Keratinocyte (primary cell): ENCODE data around the gene ABCA3. TPM values are rescaled to one million over a fixed set of nuclear protein-coding genes. Genes with fewer than 3 reads are reported as not detected.

ENCODE experiments used
- DNase-seq: peaks from one replicate; pipeline ENCODE4 v3.0.0-alpha.2; 2011; ENCODE audit warnings: low read depth, missing footprints, low spot score
- FAIRE-seq: peaks from 2 replicates; lab custom pipeline; 2011; peaks lifted over from hg19 to GRCh38; lab: Jason Lieb, UNC
- H2AFZ ChIP-seq: 2 replicates; pipeline ENCODE4 v1.6.0; 2012; ENCODE audit warnings: low read length, control low read depth, inconsistent platforms; ENCODE audit not compliant: control insufficient read depth
- H3K27ac ChIP-seq: 2 replicates; pipeline ENCODE4 v1.5.1; 2011; ENCODE audit warnings: low read length; ENCODE audit not compliant: control insufficient read depth, insufficient read depth
- H3K27me3 ChIP-seq: 3 replicates; pipeline ENCODE4 v1.6.0; 2011; ENCODE audit warnings: low read length; ENCODE audit not compliant: control insufficient read depth, insufficient read depth; ENCODE audit errors: extremely low read depth
- H3K36me3 ChIP-seq, 2 experiments: 2 replicates in 1 of 2; 3 replicates in 1 of 2; pipeline ENCODE4 v1.5.1; 2011; ENCODE audit warnings: low read length in 2 of 2, mild to moderate bottlenecking in 1 of 2; ENCODE audit not compliant: control insufficient read depth in 2 of 2, insufficient read depth in 2 of 2; ENCODE audit errors: extremely low read depth in 1 of 2
- H3K4me1 ChIP-seq: 3 replicates; pipeline ENCODE4 v1.5.1; 2011; ENCODE audit warnings: low read length; ENCODE audit not compliant: control insufficient read depth, insufficient read depth; ENCODE audit errors: extremely low read depth
- H3K4me2 ChIP-seq: 3 replicates; pipeline ENCODE4 v1.6.0; 2011; ENCODE audit warnings: low read depth, low read length; ENCODE audit not compliant: control insufficient read depth, insufficient read depth; ENCODE audit errors: extremely low read depth
- H3K4me3 ChIP-seq, 3 experiments: fragments of 200-600 bp in 1 of 3; sonication (generic) in 1 of 3; 2 replicates in 2 of 3; 3 replicates in 1 of 3; pipeline ENCODE4 v1.5.1; 2011 to 2016; ENCODE audit warnings: low read length in 3 of 3, mild to moderate bottlenecking in 3 of 3, control low read depth in 2 of 3, inconsistent platforms in 1 of 3, low read depth in 1 of 3, mixed read lengths in 1 of 3, mixed run types in 1 of 3, moderate library complexity in 1 of 3; ENCODE audit not compliant: control insufficient read depth in 2 of 3, insufficient read depth in 2 of 3; ENCODE audit errors: extremely low read depth in 1 of 3
- H3K79me2 ChIP-seq: 2 replicates; pipeline ENCODE4 v1.6.0; 2012; ENCODE audit warnings: low read length; ENCODE audit not compliant: control insufficient read depth, insufficient read depth
- H3K9ac ChIP-seq: 3 replicates; pipeline ENCODE4 v1.6.0; 2011; ENCODE audit warnings: low read length; ENCODE audit not compliant: control insufficient read depth, insufficient read depth; ENCODE audit errors: extremely low read depth
- H3K9me1 ChIP-seq: 3 replicates; pipeline ENCODE4 v1.6.0; 2011; ENCODE audit warnings: low read length; ENCODE audit not compliant: control insufficient read depth, insufficient read depth; ENCODE audit errors: extremely low read depth
- H3K9me3 ChIP-seq: 2 replicates; pipeline ENCODE4 v1.5.1; 2012; ENCODE audit warnings: low read depth, low read length; ENCODE audit not compliant: control insufficient read depth
- H4K20me1 ChIP-seq: 3 replicates; pipeline ENCODE4 v1.6.0; 2011; ENCODE audit warnings: low read length; ENCODE audit not compliant: control insufficient read depth, insufficient read depth; ENCODE audit errors: extremely low read depth
- CTCF ChIP-seq, 3 experiments: IDR thresholded peaks in 1 of 3; conservative IDR thresholded peaks in 1 of 3; optimal IDR thresholded peaks in 1 of 3; 2 replicates in 2 of 3; 3 replicates in 1 of 3; pipeline versions ENCODE3 to v1.5.1; 2011; ENCODE audit warnings: low read length in 3 of 3, mild to moderate bottlenecking in 3 of 3, moderate library complexity in 2 of 3, control low read depth in 1 of 3, inconsistent platforms in 1 of 3; ENCODE audit not compliant: insufficient read depth in 2 of 3; ENCODE audit errors: extremely low read depth in 1 of 3
- EZH2 ChIP-seq: IDR thresholded peaks from one replicate; pipeline ENCODE4 v1.6.1; 2012; ENCODE audit warnings: inconsistent platforms, mild to moderate bottlenecking, low read length, moderate library complexity
- dilution Hi-C: fragments of 300-500 bp; cut with MboI; formaldehyde crosslinking; loops from one replicate; pipeline ENCODE4 v1.7.0; 2020; ENCODE audit warnings: low sequenced_read_pairs; ENCODE audit not compliant: extremely low pct_ligation_motif_present
- polyA plus RNA-seq, 5 experiments: library from polyadenylated mRNA; depleted of rRNA in 3 of 5; stranded (reverse) in 3 of 5; stranded (forward) in 1 of 5; unstranded in 1 of 5; fragments of >200 nt; gene quantifications; 1 replicate in 1 of 5; 2 replicates in 3 of 5; 3 replicates in 1 of 5; pipeline versions ENCODE4 v1.2.1 to v1.2.3, GENCODE V29; 2011 to 2012; ENCODE audit warnings: missing spikeins in 2 of 5, low read depth in 1 of 5, low replicate concordance in 1 of 5

Gene ABCA3
- polyA plus RNA-seq, 1 donor (not counting 4 experiments of a cell fraction or from before 2014, with no cell fraction given), result 0.08 TPM

GRCh38 chr16:2270588-2271470, 69.7 kb downstream of the ABCA3 start:
- Histone ChIP-seq H3K4me2 (no peak overlapping the region), H2AFZ (no peak overlapping the region), H3K9ac (no peak overlapping the region), H3K4me1 (peaks cover 11% of the 10 kb centered on the region), H3K79me2 (peaks cover 27% of the 10 kb centered on the region), H4K20me1 (peaks cover 8% of the 10 kb centered on the region), H3K4me3 (no peak overlapping the region), H3K9me1 (peaks cover 2% of the 10 kb centered on the region), H3K9me3 (no peaks in the 10 kb centered on the region), H3K27ac (no peak overlapping the region), H3K27me3 (no peaks in the 10 kb centered on the region), H3K36me3 (peaks cover 0 to 1% of the 10 kb centered on the region in 2 experiments)
- TF ChIP-seq EZH2, result no peak
- no peak for TF ChIP-seq CTCF (optimal IDR thresholded peaks at IDR 0.05 in 1 of 3, IDR thresholded peaks at IDR 0.05 in 1 of 3, conservative IDR thresholded peaks at IDR 0.05 in 1 of 3; ENCODE audit: extremely low read depth in 1 of 3, insufficient read depth in 2 of 3, low read length in 3 of 3)
- no peak for FAIRE-seq
- dilution Hi-C loops, result no loop called here
- DNase-seq, result no peak

GRCh38 chr16:2270070-2270462, 70.5 kb downstream of the ABCA3 start:
- dilution Hi-C loops, result no loop called here
- Histone ChIP-seq H3K27me3 (no peaks in the 10 kb centered on the region), H3K27ac (no peak overlapping the region), H3K4me2 (no peak overlapping the region), H2AFZ (no peak overlapping the region), H3K9me3 (no peaks in the 10 kb centered on the region), H3K4me1 (peaks cover 15% of the 10 kb centered on the region), H3K79me2 (peaks cover 34% of the 10 kb centered on the region), H3K4me3 (no peak overlapping the region), H4K20me1 (peaks cover 15% of the 10 kb centered on the region), H3K9ac (no peak overlapping the region), H3K36me3 (peaks cover 1 to 4% of the 10 kb centered on the region in 2 experiments), H3K9me1 (peaks cover 2% of the 10 kb centered on the region)
- DNase-seq, result no peak
- no peak for FAIRE-seq
- TF ChIP-seq CTCF (optimal IDR thresholded peaks at IDR 0.05 in 1 of 3, IDR thresholded peaks at IDR 0.05 in 1 of 3, conservative IDR thresholded peaks at IDR 0.05 in 1 of 3; ENCODE audit: extremely low read depth in 1 of 3, insufficient read depth in 2 of 3, low read length in 3 of 3), result no peak
- TF ChIP-seq EZH2, result no peak
